C4-2B (cell line): Measurements from ENCODE around the gene SMIM17.

Experiments used
- ZFX ChIP-seq: fragments of 450-650 bp; IDR thresholded peaks from 2 replicates; pipeline ENCODE4 v1.6.1; 2017
- TF ChIP-seq, protein P1 (sequence below): fragments of 450-650 bp; conservative IDR thresholded peaks from 2 replicates; pipeline ENCODE4 v1.5.1; 2017; ENCODE audit warnings: mild to moderate bottlenecking

DNA sequence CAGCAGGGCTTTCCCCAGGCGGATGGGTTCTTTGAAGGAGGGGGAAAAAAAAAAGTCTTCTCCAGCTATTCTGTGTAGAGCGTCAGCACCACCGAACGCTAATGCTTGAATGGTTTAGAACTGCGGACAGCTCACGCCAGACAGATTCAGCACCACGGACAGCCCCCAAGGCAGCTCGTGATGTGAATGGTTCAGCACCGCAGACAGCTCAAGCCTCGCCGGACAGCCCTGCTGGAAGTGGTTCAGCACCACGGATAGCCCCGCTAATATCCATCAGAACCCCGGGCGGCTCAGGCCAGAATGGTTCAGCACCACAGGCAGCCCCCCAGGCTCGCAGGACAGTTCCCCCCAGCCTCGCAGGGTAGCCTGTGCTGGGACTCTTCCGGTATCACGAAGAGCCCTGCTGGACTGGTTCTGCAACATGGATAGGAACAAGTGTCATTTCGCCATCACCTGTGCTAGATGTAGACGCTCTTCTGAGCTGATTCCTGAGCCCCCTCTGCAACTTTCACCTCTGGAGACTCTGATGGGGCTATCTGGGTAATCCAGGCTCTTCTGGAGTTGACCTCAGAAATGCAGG lies 4.9 kb upstream of the SMIM17 start:
- TF ChIP-seq, protein P1, sequence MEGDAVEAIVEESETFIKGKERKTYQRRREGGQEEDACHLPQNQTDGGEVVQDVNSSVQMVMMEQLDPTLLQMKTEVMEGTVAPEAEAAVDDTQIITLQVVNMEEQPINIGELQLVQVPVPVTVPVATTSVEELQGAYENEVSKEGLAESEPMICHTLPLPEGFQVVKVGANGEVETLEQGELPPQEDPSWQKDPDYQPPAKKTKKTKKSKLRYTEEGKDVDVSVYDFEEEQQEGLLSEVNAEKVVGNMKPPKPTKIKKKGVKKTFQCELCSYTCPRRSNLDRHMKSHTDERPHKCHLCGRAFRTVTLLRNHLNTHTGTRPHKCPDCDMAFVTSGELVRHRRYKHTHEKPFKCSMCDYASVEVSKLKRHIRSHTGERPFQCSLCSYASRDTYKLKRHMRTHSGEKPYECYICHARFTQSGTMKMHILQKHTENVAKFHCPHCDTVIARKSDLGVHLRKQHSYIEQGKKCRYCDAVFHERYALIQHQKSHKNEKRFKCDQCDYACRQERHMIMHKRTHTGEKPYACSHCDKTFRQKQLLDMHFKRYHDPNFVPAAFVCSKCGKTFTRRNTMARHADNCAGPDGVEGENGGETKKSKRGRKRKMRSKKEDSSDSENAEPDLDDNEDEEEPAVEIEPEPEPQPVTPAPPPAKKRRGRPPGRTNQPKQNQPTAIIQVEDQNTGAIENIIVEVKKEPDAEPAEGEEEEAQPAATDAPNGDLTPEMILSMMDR, result no peak
- TF ChIP-seq ZFX, result no peak
